ENCODE results near the gene TAF6.

Gene TAF6

GRCh38 chr7:100120733-100121036, 1.5 kb upstream of the TAF6 start:
- no peak for DNase-seq (ENCODE audit: low read depth)

- peak; percentile 59 for DNase-seq (ENCODE audit: low read depth)
Observed at GRCh38 chr7:100119970-100120732, 993 bp upstream of the TAF6 start.

- no peak for DNase-seq (ENCODE audit: low read depth)
Observed at GRCh38 chr7:100118388-100119071, 628 bp downstream of the TAF6 start.

- DNase-seq (ENCODE audit: low read depth): no peak
Observed at GRCh38 chr7:100115026-100115425, 4.1 kb downstream of the TAF6 start.

- no peak for DNase-seq (ENCODE audit: low read depth)
Observed at GRCh38 chr7:100111914-100112313, 7.2 kb downstream of the TAF6 start.

GRCh38 chr7:100111156-100111555, 8.0 kb downstream of the TAF6 start:
- no peak for DNase-seq (ENCODE audit: low read depth)

GRCh38 chr7:100109521-100110163, 9.5 kb downstream of the TAF6 start:
- no peak for DNase-seq (ENCODE audit: low read depth)

- DNase-seq (ENCODE audit: low read depth): no peak
Observed at GRCh38 chr7:100107890-100108289, 11.3 kb downstream of the TAF6 start.

GRCh38 chr7:100107125-100107737, 11.9 kb downstream of the TAF6 start:
- no peak for DNase-seq (ENCODE audit: low read depth)

GRCh38 chr7:100106633-100107032, 12.5 kb downstream of the TAF6 start:
- DNase-seq (ENCODE audit: low read depth): no peak

- DNase-seq (ENCODE audit: low read depth): no peak
Observed at GRCh38 chr7:100105534-100105933, 13.6 kb downstream of the TAF6 start.

- DNase-seq (ENCODE audit: low read depth): no peak
Observed at GRCh38 chr7:100102950-100103840, 16.0 kb downstream of the TAF6 start.

GRCh38 chr7:100101016-100101862, 17.9 kb downstream of the TAF6 start, which contains the start of the genes AP4M1 and MCM7:
Gene AP4M1 (plus strand): TSS chr7:100101643. CDS start chr7:100101715, 72 bp downstream.
Gene MCM7 (minus strand): TSS chr7:100101397. CDS start chr7:100101294, 103 bp downstream.
- DNase-seq (ENCODE audit: low read depth): peak; percentile 95

GRCh38 chr7:100100420-100101015, 18.6 kb downstream of the TAF6 start:
- peak; percentile 79 for DNase-seq (ENCODE audit: low read depth)

GRCh38 chr7:100099452-100099851, 19.7 kb downstream of the TAF6 start:
- DNase-seq (ENCODE audit: low read depth): no peak

GRCh38 chr7:100098913-100099312, 20.2 kb downstream of the TAF6 start:
- no peak for DNase-seq (ENCODE audit: low read depth)

GRCh38 chr7:100095704-100096103, 23.5 kb downstream of the TAF6 start:
- no peak for DNase-seq (ENCODE audit: low read depth)

GRCh38 chr7:100095289-100095688, 23.9 kb downstream of the TAF6 start:
- DNase-seq (ENCODE audit: low read depth): no peak

- DNase-seq (ENCODE audit: low read depth): no peak
Observed at GRCh38 chr7:100093925-100094486, 25.2 kb downstream of the TAF6 start.

GRCh38 chr7:100093498-100093897, 25.7 kb downstream of the TAF6 start:
- no peak for DNase-seq (ENCODE audit: low read depth)

All from T-helper 22 cell (primary cell).